ENCODE measurements around the gene VGF. TPM values are rescaled to one million over a fixed set of nuclear protein-coding genes. Genes with fewer than 3 reads are reported as not detected.
A peak's percentile ranks its signal among the peaks of the same experiment; 100 is the strongest.
"Not testable (repeated sequence)": the region's sequence is repeated elsewhere in the genome, so short reads cannot be mapped to it uniquely, and the experiment has no call there.

Gene VGF
- under 1 TPM in 1 of 2 donors, not detected in 1; 0.19 TPM for total RNA-seq

- DNase-seq (peak; percentile 95 to 96), ATAC-seq (replicated peaks in 1 of 2) (peak; percentile 86 to 88)
- Mint-ChIP-seq H3K27ac (no peak within 1 kb of the TSS), H3K4me3 (peak within 1 kb of the TSS; percentile 85 to 99), H3K36me3 (ENCODE audit: insufficient read depth in 2 of 2) (peaks cover 2% of the 10 kb centered on the region in 2 donors), H3K27me3 (ENCODE audit: low read depth) (peaks cover 65% of the 10 kb centered on the region), H3K9me3 (no peaks in the 10 kb centered on the region), H3K4me1 (ENCODE audit: low read depth) (peaks cover 67% of the 10 kb centered on the region)
Observed at GRCh38 chr7:101165075-101165957, at the start of gene VGF. Gene VGF (minus strand): TSS chr7:101165569. CDS start chr7:101164843, 726 bp downstream.

DNA sequence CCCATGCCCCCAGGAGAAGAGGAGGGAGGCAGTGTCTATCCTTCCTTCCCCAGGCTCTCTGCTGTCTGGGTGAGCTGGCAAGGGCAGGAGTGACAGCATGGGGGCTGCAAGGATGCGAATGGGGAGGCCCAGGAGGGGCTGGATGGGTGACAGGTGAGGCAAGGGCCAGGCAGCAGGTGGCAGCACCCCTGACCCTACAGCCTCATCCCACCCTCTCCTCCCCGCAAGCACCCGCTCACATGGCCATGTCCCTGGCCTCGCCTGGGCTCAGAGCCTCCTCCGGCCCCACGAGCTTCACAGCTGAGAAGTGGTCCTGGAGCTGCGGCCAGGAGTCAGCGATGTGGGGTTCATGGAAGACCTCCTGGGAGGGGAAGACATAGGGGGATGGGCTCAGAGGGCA, 46.6 kb upstream of the VGF start:
- H3K9me3 Mint-ChIP-seq = no peaks in the 10 kb centered on the region
- no peak for DNase-seq
- no peaks in the 10 kb centered on the region for H3K27me3 Mint-ChIP-seq (ENCODE audit: low read depth)
- peaks cover 0 to 2% of the 10 kb centered on the region in 2 donors for H3K36me3 Mint-ChIP-seq (ENCODE audit: insufficient read depth in 2 of 2)
- no peak for ATAC-seq (replicated peaks in 1 of 2)
- peaks cover 16% of the 10 kb centered on the region for H3K4me1 Mint-ChIP-seq (ENCODE audit: low read depth)
- H3K27ac Mint-ChIP-seq = no peak overlapping the region
- H3K4me3 Mint-ChIP-seq = no peak overlapping the region

DNA sequence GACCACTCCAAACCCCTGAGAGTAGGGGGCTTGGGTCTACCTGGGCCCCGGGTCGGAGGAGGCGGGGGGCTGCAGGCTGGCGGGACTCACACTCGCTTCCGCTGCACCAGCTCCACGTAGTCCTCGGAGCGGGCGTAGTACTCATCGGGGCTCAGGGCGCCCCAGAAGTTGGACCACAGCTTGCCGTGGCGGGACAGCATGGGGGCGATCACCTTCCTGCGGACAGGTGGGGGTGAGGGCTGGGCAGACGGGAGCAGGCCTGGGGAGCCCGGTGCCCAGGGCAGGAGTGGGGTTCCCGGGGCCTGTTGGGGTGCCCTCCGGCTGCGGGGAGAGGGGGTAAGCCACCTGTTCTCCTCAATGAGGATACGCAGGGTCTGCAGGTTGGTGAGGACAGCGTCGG, 46.1 kb upstream of the VGF start:
- H3K27ac Mint-ChIP-seq = no peak overlapping the region
- DNase-seq = no peak
- H3K4me3 Mint-ChIP-seq = no peak overlapping the region
- no peak for ATAC-seq (replicated peaks in 1 of 2)
- H3K9me3 Mint-ChIP-seq = no peaks in the 10 kb centered on the region
- peaks cover 0 to 2% of the 10 kb centered on the region in 2 donors for H3K36me3 Mint-ChIP-seq (ENCODE audit: insufficient read depth in 2 of 2)
- no peaks in the 10 kb centered on the region for H3K27me3 Mint-ChIP-seq (ENCODE audit: low read depth)
- peaks cover 11% of the 10 kb centered on the region for H3K4me1 Mint-ChIP-seq (ENCODE audit: low read depth)

- no peaks in the 10 kb centered on the region for H3K9me3 Mint-ChIP-seq
- DNase-seq (no peak), ATAC-seq (replicated peaks in 1 of 2) (no peak)
- H3K36me3 Mint-ChIP-seq (ENCODE audit: insufficient read depth in 2 of 2) = peaks cover 0 to 2% of the 10 kb centered on the region in 2 donors
- H3K27me3 Mint-ChIP-seq (ENCODE audit: low read depth) = no peaks in the 10 kb centered on the region
- H3K4me1 Mint-ChIP-seq (ENCODE audit: low read depth) = no peaks in the 10 kb centered on the region
- no peak overlapping the region for H3K4me3 Mint-ChIP-seq
- H3K27ac Mint-ChIP-seq = no peak overlapping the region
Observed at GRCh38 chr7:101210143-101210542, 44.8 kb upstream of the VGF start.

GRCh38 chr7:101208794-101209193, 43.4 kb upstream of the VGF start:
- DNase-seq (no peak), ATAC-seq (replicated peaks in 1 of 2) (no peak)
- Mint-ChIP-seq H3K27me3 (ENCODE audit: low read depth) (peaks cover 6% of the 10 kb centered on the region), H3K4me3 (no peak overlapping the region), H3K36me3 (ENCODE audit: insufficient read depth in 2 of 2) (peaks cover 0 to 2% of the 10 kb centered on the region in 2 donors), H3K4me1 (ENCODE audit: low read depth) (peaks cover 6% of the 10 kb centered on the region), H3K27ac (no peak overlapping the region), H3K9me3 (no peaks in the 10 kb centered on the region)

- H3K4me1 Mint-ChIP-seq (ENCODE audit: low read depth) = peaks cover 8% of the 10 kb centered on the region
- DNase-seq = no peak
- no peak overlapping the region for H3K27ac Mint-ChIP-seq
- H3K36me3 Mint-ChIP-seq (ENCODE audit: insufficient read depth in 2 of 2) = peaks cover 0 to 2% of the 10 kb centered on the region in 2 donors
- no peak overlapping the region for H3K4me3 Mint-ChIP-seq
- peaks cover 17% of the 10 kb centered on the region for H3K27me3 Mint-ChIP-seq (ENCODE audit: low read depth)
- no peak for ATAC-seq (replicated peaks in 1 of 2)
- no peaks in the 10 kb centered on the region for H3K9me3 Mint-ChIP-seq
Observed at GRCh38 chr7:101207459-101207858, 42.1 kb upstream of the VGF start.

- Mint-ChIP-seq H3K4me3 (no peak overlapping the region), H3K9me3 (no peaks in the 10 kb centered on the region), H3K27ac (no peak overlapping the region), H3K36me3 (ENCODE audit: insufficient read depth in 2 of 2) (peaks cover 0 to 2% of the 10 kb centered on the region in 2 donors), H3K27me3 (ENCODE audit: low read depth) (peaks cover 20% of the 10 kb centered on the region), H3K4me1 (ENCODE audit: low read depth) (peaks cover 8% of the 10 kb centered on the region)
- DNase-seq = no peak
- no peak for ATAC-seq (replicated peaks in 1 of 2)
Observed at GRCh38 chr7:101206665-101207042, 41.3 kb upstream of the VGF start.

- DNase-seq = no peak
- H3K4me1 Mint-ChIP-seq (ENCODE audit: low read depth) = peaks cover 8% of the 10 kb centered on the region
- H3K27ac Mint-ChIP-seq = no peak overlapping the region
- peaks cover 26% of the 10 kb centered on the region for H3K27me3 Mint-ChIP-seq (ENCODE audit: low read depth)
- no peak for ATAC-seq (replicated peaks in 1 of 2)
- H3K36me3 Mint-ChIP-seq (ENCODE audit: insufficient read depth in 2 of 2) = peaks cover 0 to 2% of the 10 kb centered on the region in 2 donors
- no peak overlapping the region for H3K4me3 Mint-ChIP-seq
- H3K9me3 Mint-ChIP-seq = no peaks in the 10 kb centered on the region
Observed at GRCh38 chr7:101205901-101206664, 40.7 kb upstream of the VGF start.

DNA sequence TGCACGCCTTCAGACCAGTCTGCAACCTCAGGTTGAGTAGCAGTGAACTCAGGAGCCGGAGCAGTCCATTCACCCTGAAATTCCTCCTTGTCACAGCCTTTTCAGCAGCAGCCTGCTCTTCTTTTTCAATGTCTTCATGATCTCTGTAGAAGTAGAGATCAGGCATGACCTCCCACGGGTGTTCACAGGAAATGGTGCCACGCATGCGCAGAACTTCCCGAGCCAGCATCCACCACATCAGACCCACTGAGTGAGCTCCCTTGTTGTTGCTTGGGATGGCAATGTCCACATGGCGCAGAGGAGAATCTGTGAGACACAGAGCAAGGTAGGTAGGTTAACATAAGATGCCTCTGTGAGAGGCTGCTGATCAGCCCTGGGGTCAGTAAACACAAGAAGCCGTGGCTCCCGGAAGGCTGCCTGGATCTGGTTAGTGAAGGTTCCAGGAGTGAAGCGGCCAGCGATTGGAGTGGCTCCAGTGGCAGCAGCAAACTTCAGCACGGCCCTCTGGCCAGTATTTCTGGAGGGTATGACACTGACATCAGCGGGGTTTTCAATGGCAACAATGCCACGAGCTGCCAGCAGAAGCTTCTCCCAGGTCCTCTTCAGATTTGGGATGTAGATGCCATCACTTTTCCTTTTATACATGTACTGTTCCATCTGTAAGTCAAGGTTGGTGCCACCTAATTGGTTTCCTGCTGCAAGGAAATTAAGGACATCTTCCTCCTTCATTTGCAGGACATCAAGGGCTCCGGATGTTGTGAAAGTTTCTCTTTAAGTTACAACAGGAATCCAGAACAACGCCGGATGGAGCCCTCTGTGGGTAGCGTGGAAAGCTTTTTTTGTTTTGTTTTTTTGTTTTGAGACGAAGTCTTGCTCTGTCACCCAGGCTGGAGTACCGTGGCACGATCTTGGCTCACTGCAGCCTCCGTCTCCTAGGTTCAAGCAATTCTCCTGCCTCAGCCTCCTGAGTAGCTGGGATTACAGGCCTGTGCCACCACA, 38.7 kb upstream of the VGF start:
- Mint-ChIP-seq H3K27me3 (ENCODE audit: low read depth) (peaks cover 39% of the 10 kb centered on the region), H3K27ac (peak overlapping the region; percentile 22), H3K4me3 (peak overlapping the region; percentile 44 to 52), H3K4me1 (ENCODE audit: low read depth) (peaks cover 13% of the 10 kb centered on the region)
- peak in 1 of 2 donors; percentile 38 for ATAC-seq (replicated peaks in 1 of 2)
- not testable (repeated sequence) for H3K36me3 Mint-ChIP-seq (ENCODE audit: insufficient read depth in 2 of 2); DNase-seq; H3K9me3 Mint-ChIP-seq

DNA sequence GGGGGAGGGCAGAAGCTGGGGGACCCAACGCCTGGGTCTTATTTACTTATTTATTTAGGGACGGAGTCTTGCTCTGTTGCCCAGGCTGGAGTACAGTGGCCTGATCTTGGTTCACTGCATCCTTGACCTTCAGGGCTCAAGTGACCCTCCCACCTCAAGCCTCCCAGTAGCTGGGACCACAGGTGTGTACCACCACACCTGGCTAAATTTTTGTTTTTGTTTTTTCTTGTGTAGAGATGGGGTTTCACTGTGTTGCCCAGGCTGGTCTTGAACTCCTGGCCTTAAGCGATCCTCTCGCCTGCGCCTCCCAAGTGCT, 37.2 kb upstream of the VGF start:
- peaks cover 39% of the 10 kb centered on the region for H3K27me3 Mint-ChIP-seq (ENCODE audit: low read depth)
- no peak overlapping the region for H3K27ac Mint-ChIP-seq
- peaks cover 13% of the 10 kb centered on the region for H3K4me1 Mint-ChIP-seq (ENCODE audit: low read depth)
- H3K4me3 Mint-ChIP-seq = peak overlapping the region in 1 of 2 donors; percentile 15
- H3K36me3 Mint-ChIP-seq (ENCODE audit: insufficient read depth in 2 of 2) = no peaks in the 10 kb centered on the region
- DNase-seq (no peak), ATAC-seq (replicated peaks in 1 of 2) (no peak)
- H3K9me3 Mint-ChIP-seq = no peaks in the 10 kb centered on the region

DNA sequence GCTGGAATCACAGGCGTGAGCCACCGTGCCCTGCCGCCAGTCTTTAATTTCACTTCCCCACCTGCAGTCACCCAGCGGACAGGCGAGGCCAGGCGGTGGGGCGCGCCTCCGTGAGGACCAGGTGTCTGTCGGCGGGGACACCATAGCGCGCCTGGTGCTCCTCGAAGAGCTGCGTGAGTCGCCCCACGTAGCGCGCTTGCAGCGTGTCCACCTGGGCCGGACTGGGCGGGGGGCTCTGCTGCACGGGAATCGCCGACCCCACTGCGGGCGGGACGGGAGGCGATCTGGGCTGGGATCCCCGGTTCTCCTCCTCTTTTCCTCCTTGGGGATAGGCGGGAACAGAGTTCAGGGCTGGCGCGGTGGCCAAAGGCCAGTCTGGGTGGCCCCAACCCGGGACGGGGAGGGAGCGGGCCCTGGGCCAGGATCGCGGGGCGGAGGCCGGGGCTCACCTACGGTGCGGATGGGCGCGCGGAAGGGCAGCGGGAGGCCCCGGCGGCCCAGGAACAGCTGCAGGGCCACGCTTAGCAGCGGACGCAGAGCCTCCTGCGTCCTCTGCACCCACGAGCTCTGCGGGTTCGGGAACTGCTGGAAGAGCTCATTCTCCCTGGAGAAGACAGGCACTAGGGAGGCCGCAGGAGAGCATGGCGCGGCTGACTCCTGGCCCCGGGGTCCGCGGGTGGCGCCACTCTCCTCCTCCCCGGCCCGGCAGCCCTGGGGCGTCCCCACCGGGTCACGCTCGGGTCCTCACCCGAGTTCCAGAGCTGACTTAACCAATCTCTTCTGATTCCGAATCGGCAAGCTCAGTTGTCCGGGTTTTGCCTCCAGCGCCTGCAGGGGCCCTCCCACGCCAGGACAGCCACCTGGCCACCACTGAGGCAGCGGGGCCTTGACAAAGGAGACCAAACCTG, 36.6 kb upstream of the VGF start:
- Mint-ChIP-seq H3K4me1 (ENCODE audit: low read depth) (peaks cover 13% of the 10 kb centered on the region), H3K36me3 (ENCODE audit: insufficient read depth in 2 of 2) (no peaks in the 10 kb centered on the region), H3K27me3 (ENCODE audit: low read depth) (peaks cover 39% of the 10 kb centered on the region), H3K4me3 (peak overlapping the region in 1 of 2 donors; percentile 40), H3K9me3 (no peaks in the 10 kb centered on the region), H3K27ac (no peak overlapping the region)
- no peak for ATAC-seq (replicated peaks in 1 of 2)
- no peak for DNase-seq
